HG03460 (cell line): ENCODE results near the gene SORCS2.
"Not testable (repeated sequence)": the region's sequence is repeated elsewhere in the genome, so short reads cannot be mapped to it uniquely, and the experiment has no call there.

ENCODE experiments used
- ATAC-seq: cut with Tn5 transposase; IDR thresholded peaks from one replicate; pipeline ENCODE4 v1.9.1; 2021; ENCODE audit not compliant: unreplicated experiment

SORCS2 gene

GRCh38 chr4:7199129-7199725 lies 6.9 kb downstream of the SORCS2 start:
- ATAC-seq, result no peak

GRCh38 chr4:7199771-7200441 lies 7.6 kb downstream of the SORCS2 start:
- ATAC-seq, result no peak

GRCh38 chr4:7200801-7201200 lies 8.5 kb downstream of the SORCS2 start:
- no peak for ATAC-seq

- ATAC-seq, result no peak
These were observed 9.3 kb downstream of the SORCS2 start for GRCh38 chr4:7201420-7202305.

- ATAC-seq, result no peak
These were observed 10.1 kb downstream of the SORCS2 start for GRCh38 chr4:7202411-7202810.

GRCh38 chr4:7204656-7205387 lies 12.5 kb downstream of the SORCS2 start:
- no peak for ATAC-seq

GRCh38 chr4:7206385-7206784 lies 14.0 kb downstream of the SORCS2 start:
- no peak for ATAC-seq

GRCh38 chr4:7206911-7207567 lies 14.7 kb downstream of the SORCS2 start:
- no peak for ATAC-seq

GRCh38 chr4:7207628-7208231 lies 15.4 kb downstream of the SORCS2 start:
- no peak for ATAC-seq

- ATAC-seq, result no peak
These were observed 16.4 kb downstream of the SORCS2 start for GRCh38 chr4:7208509-7209451.

GRCh38 chr4:7209699-7210098 lies 17.4 kb downstream of the SORCS2 start:
- ATAC-seq, result no peak

- ATAC-seq, result no peak
These were observed 18.5 kb downstream of the SORCS2 start for GRCh38 chr4:7210824-7211223.

GRCh38 chr4:7212101-7212674 lies 19.9 kb downstream of the SORCS2 start:
- ATAC-seq, result no peak

GRCh38 chr4:7212921-7213320 lies 20.6 kb downstream of the SORCS2 start:
- no peak for ATAC-seq

- ATAC-seq, result no peak
These were observed 21.5 kb downstream of the SORCS2 start for GRCh38 chr4:7213807-7214206.

- ATAC-seq, result no peak
These were observed 22.0 kb downstream of the SORCS2 start for GRCh38 chr4:7214359-7214758.

GRCh38 chr4:7215187-7215586 lies 22.8 kb downstream of the SORCS2 start:
- ATAC-seq, result not testable (repeated sequence)

GRCh38 chr4:7217039-7217438 lies 24.7 kb downstream of the SORCS2 start:
- ATAC-seq, result no peak
